HG02885 (cell line): ENCODE results near the gene UBFD1.
"Not testable (repeated sequence)": the region's sequence is repeated elsewhere in the genome, so short reads cannot be mapped to it uniquely, and the experiment has no call there.

Source experiments
- ATAC-seq: cut with Tn5 transposase; IDR thresholded peaks from one replicate; pipeline ENCODE4 v1.9.1; 2021; ENCODE audit warnings: mild to moderate bottlenecking; ENCODE audit not compliant: unreplicated experiment, poor library complexity

UBFD1 gene

GRCh38 chr16:23524886-23525285 lies 32.6 kb upstream of the UBFD1 start:
- no peak for ATAC-seq

- no peak for ATAC-seq
Observed at GRCh38 chr16:23527961-23528643, 29.4 kb upstream of the UBFD1 start.

GRCh38 chr16:23528644-23529310 lies 28.8 kb upstream of the UBFD1 start:
- ATAC-seq: no peak

DNA sequence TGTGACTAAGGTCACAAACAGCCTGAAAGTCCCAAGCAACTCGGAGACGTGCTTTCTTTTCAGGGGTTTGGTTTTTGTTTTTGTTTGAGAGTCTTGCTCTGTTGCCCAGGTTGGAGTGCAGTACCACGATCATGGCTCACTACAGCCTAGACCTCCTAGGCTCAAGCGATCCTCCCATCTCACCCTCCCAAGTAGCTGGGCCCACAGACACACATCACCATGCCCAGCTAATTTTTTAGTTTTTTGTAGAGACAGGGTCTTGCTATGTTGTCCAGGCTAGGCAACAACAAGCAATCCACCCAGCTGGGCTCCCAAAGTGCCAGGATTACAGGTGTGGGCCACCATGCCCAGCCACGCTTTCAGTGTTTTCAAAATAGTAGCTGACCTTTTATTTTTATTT lies 27.5 kb upstream of the UBFD1 start:
- ATAC-seq: no peak

DNA sequence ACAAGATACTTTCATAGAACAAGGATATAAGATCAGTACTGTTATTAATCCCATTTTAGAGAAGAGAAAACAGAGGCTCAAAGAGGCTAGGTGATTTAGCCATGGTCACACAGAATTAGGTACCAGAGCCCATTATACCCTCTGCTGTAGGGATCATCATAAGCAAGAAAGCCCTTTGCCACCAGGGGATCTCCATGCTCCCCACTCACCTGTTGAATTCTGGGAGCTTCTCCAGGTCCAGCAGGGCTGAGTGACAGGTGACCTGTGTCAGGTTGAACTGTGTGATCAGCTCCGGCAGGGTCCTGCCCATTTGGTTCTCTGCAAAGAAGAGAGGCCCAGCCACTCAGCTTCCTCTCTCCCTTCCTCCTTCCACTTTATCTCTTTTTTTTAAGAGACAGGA lies 25.1 kb upstream of the UBFD1 start:
- ATAC-seq: no peak

DNA sequence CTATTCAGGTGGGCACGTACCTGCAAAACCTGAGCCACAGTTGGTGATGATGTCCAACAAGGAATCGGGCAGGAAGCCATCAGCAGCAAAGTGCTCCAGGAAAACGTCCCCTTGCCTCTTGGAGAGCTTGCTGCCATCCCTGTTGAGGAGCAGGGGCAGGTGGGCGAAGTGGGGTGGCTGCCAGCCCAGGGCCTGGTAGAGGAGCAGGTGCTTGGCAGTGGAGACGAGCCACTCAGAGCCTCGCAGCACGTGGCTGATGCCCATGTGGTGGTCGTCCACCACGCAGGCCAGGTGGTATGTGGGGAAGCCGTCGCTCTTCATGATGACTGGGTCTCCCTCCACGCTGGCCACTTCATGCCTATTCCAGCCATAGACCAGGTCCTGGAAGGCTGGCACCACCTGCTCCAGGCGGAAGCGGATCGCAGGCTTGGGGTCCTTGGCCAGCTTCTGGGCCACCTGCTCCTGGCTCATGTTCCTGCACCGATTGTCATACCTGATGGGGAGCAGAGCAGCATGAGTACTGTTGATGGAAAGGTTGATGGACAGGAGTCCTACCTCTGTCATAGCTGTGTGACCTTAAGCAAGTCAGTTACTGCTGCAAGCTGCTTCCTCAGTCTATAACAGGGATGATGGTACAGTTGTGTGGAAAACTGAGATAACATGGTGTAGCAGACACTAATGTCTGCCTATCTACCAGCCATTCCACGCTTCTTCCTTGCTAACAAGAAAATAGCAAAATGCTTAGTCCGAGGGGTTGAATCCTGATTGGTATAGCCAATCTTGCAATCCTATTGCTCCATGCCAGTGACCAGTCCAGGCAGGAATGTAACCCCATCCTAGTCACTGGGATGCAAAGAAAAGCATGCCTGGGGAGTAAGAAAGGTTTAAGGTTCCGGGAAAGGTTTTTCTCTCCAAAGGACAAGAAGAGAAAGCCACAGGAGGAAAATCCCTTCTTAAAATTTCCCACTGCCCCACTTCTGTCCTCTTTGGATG lies 22.4 kb upstream of the UBFD1 start:
- ATAC-seq: no peak

GRCh38 chr16:23535901-23536300 lies 21.6 kb upstream of the UBFD1 start:
- ATAC-seq: no peak

DNA sequence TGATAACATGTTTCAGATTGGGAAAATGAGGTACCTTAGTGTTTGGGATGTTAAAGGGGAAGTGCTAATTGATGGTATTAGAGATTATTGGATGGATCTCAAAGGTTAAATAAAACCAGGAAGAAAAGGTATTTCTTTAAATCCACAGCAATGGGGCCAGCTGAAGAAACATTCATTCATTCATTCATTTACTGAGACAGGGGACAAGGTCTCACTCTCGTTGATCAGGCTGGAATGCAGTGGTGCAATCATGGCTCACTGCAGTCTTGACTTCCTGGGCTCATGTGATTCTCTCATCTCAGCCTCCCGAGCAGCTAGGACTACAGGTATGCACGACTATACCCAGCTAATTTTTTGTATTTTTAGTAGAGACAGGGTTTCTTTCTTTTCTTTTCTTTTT lies 20.1 kb upstream of the UBFD1 start:
- no peak for ATAC-seq

DNA sequence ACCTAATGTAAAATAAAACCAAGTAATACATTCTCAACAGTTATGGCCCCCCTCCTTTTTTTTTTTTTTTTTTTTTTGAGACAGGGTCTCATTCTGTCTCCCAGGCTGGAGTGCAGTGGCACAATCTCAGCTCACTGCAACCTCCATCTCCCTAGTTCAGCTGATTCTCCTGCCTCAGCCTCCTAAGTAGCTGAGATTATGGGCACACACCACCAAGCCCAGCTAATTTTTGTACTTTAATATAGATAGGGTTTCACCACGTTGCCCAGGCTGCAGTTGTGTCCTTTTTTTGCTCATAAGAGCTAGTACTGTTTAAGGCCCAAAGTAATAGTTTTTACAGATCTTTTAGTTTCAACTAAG lies 18.6 kb upstream of the UBFD1 start:
- ATAC-seq: no peak

- no peak for ATAC-seq
Observed at GRCh38 chr16:23539984-23540816, 17.3 kb upstream of the UBFD1 start.

DNA sequence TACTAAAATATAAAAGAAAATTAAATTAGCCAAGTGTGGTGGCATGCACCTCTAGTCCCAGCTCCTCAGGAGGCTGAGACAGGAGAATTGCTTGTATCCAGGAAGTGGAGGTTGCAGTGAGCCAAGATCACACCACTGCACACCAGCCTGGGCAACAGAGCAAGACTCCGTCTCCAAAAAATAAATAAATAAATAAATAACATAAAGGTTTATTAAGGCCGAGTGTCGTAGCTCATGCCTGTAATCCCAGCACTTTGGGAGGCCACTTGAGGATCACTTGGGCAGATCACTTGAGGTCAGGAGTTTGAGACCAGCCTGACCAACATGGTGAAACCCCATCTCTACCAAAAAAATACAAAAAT lies 16.7 kb upstream of the UBFD1 start:
- not testable (repeated sequence) for ATAC-seq

DNA sequence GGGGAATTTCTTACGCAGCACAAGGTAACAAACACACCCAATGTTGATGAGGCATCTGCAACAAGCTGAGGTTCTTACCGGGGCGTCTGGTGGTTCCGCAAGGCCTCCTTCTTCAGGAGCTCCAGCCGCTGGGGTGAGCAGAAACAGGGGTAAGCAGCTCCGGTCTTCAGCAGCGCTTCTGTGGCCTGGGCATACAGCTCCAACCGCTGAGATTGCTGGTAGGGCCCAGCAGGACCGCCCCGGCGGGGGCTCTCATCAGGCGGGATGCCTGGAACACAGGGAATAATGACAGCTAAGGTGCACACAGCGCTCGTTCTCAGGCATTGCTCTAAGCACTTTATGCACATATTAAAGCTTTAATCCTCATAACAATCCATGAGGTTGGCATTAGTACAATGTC lies 13.1 kb upstream of the UBFD1 start:
- no peak for ATAC-seq

DNA sequence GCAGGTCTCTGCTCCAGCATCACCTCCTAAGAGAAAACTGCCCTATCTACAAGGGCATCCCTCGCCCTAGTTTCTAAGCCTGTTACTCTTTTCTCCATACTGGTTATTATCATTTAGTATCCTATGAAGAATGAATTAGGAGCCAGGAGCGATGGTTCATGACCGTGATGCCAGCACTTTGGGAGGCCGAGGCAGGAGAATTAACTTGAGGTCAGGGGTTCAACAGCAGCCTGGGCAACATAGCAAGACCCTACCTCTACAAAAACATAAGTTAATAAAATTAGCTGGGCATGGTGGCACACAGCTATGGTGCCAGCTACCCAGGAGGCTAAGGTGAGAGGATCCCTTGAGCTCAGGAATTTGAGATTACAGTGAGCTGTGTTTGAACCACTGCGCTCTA lies 7.6 kb upstream of the UBFD1 start:
- ATAC-seq: no peak

DNA sequence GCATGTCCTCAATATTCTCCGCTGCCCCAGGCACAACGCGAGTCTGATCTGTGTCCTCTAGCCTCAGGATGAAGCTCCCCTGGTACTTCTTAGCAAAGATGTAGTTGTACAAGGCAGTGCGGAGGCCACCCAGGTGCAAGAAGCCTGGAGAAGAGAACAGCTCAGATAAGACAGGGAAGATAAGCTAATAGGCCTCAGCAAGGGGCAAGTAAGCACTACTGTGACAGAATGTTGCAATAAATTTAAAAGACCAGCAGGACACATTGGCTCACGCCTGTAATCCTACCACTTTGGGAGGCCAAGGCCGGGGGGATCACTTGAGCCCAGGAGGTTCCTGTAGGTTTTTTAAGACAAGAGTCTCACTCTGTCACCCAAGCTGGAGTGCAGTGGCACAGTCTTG lies 5.4 kb upstream of the UBFD1 start:
- no peak for ATAC-seq

- ATAC-seq: no peak
Observed at GRCh38 chr16:23554536-23554935, 3.0 kb upstream of the UBFD1 start.

DNA sequence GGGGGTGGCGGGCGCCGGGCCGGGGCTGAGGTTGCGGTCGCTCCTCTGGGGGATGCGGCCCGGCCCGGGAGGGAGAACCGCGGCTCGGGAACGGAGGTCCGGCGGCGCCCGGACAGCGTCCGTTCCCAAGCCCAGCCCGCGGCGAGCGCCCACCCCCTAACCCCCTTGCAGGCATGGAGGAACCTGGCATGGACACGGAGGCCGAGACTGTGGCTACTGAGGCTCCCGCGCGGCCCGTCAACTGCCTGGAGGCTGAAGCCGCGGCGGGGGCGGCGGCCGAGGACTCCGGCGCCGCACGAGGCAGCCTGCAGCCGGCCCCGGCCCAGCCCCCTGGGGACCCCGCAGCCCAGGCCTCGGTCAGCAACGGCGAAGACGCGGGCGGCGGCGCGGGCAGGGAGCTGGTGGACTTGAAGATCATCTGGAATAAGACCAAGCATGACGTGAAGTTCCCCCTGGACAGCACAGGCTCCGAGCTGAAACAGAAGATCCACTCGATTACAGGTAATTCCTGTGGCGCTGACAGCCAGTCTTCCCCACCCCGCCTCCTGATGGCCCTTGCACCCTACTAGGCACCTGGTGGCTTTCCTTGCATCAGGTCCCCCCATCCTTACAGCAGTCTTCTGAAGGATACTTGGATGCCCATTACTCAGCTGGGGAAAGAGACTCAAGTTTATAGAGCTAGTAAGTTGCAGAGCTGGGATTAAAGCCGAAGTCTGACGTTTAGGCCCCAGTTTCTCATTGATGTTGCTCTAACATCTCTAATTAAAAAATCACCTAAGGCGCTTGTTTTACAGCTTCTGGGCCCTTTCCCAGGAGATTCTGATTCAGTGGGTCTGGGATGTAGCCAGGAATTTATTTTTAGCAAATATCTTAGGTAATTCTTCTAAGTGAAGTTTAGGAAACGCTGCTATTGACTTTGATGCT lies 514 bp downstream of the UBFD1 start:
- ATAC-seq: peak; percentile 9

DNA sequence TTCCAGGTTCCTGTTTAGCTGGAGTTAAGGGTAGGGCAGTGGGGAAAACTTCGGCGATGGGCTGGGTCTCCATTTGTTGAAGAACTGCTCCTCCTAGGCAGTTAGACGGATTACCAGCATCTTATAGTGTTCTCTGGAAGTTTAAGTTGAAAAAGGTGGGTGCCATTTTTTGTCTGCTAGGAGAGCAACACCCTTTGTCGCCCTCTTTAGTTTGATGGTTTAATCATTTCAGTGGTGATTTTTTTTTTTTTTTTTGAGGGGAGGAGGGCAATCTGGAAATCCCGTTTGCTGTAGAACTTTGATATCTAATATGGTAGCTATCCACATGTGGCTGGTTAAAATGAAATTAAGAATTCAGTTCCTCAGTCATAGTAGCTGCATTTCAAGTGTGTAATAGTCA lies 4.1 kb downstream of the UBFD1 start:
- ATAC-seq: no peak

GRCh38 chr16:23562505-23562904 lies 5.0 kb downstream of the UBFD1 start:
- no peak for ATAC-seq

GRCh38 chr16:23563186-23563585 lies 5.7 kb downstream of the UBFD1 start:
- no peak for ATAC-seq
